Mesothelial cell of epicardium (in vitro differentiated cells): ENCODE data around the gene FAM120B. TPM values are rescaled to one million over a fixed set of nuclear protein-coding genes. Genes with fewer than 3 reads are reported as not detected.

Source experiments
- DNase-seq, 2 experiments: peaks; one replicate each; pipeline ENCODE4 v3.0.0; 2021; ENCODE audit warnings: low spot score in 2 of 2; ENCODE audit not compliant: unreplicated experiment in 2 of 2
- H3K27ac Mint-ChIP-seq: 2 replicates; pipeline ENCODE4 v1.8.0; 2021; ENCODE audit warnings: mixed read lengths
- H3K27me3 Mint-ChIP-seq: 2 replicates; pipeline ENCODE4 v1.8.0; 2021; ENCODE audit warnings: low read depth, mixed read lengths
- H3K36me3 Mint-ChIP-seq: 2 replicates; pipeline ENCODE4 v1.8.0; 2021; ENCODE audit warnings: mixed read lengths
- H3K4me1 Mint-ChIP-seq: 2 replicates; pipeline ENCODE4 v1.8.0; 2021; ENCODE audit warnings: mixed read lengths
- H3K4me3 Mint-ChIP-seq: 2 replicates; pipeline ENCODE4 v1.8.0; 2021; ENCODE audit warnings: mild to moderate bottlenecking, moderate library complexity, mixed read lengths
- H3K9me3 Mint-ChIP-seq: 2 replicates; pipeline ENCODE4 v1.8.0; 2021; ENCODE audit warnings: mixed read lengths
- total RNA-seq: library from RNA; stranded (reverse); gene quantifications from 3 replicates; pipeline ENCODE4 v1.2.1, GENCODE V29; 2021
- TF ChIP-seq, protein P1 (sequence below): fragments of 200-600 bp; sonication (generic); IDR thresholded peaks from one replicate; pipeline ENCODE4 v1.5.0; 2021; ENCODE audit warnings: antibody characterized with exemption; ENCODE audit not compliant: unreplicated experiment

FAM120B gene
- total RNA-seq, 1 donor from 2014 or later, result 44.1 TPM

GRCh38 chr6:170290296-170291128 is 16.0 kb upstream of the FAM120B start, which contains the start of gene DLL1:
Gene DLL1, minus strand, starts transcription at chr6:170291078. Its CDS starts 939 bp downstream, at chr6:170290139.
- no peaks in the 10 kb centered on the region for H3K36me3 Mint-ChIP-seq

DNA sequence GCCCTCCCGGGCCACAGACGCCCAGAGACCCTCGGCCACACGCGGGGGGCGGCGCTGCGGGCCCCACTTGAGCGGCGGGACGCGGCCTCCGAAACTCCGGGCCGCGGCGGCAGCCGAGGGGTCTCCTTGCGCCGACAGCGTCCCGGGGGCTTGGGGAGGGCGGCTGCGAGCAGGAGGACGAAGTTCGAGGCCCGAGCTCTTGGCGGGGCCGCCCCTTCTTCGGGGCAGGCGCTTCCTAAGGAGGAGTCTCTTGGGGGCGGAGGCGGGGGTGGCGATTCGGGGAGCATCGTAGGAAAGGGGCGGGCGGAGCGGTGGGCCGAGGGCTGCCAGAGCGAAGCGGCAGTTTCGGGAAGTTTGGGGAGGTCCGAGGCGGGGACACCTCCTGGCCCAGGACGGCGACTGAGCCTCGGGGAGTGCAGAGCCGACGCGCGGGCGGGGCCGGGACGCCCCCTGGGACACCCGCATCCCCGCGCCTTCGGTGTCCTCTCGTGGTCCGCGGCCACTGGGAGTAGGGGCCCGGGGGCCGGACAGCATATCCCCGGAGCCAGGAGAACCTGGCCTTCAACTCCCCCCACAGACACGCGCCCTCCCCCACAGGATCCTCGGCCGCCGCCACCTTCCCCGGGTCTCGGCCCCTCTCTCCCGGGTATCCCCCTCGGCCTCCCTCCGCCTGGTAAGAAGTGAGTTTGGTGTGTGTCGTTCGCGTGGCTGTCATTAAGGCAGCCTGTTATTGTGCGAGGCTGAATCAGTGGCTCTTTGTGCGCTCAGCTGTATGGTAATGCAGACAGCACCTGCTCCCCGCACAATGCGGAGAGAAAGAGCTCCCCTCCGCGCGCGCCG is 15.1 kb upstream of the FAM120B start:
- H3K4me1 Mint-ChIP-seq, result peaks cover 35% of the 10 kb centered on the region
- no peaks in the 10 kb centered on the region for H3K9me3 Mint-ChIP-seq
- H3K27ac Mint-ChIP-seq, result peak overlapping the region; percentile 44
- H3K36me3 Mint-ChIP-seq, result no peaks in the 10 kb centered on the region
- H3K4me3 Mint-ChIP-seq, result peak overlapping the region; percentile 73
- DNase-seq, result no peak
- peaks cover 86% of the 10 kb centered on the region for H3K27me3 Mint-ChIP-seq
- TF ChIP-seq, protein P1, sequence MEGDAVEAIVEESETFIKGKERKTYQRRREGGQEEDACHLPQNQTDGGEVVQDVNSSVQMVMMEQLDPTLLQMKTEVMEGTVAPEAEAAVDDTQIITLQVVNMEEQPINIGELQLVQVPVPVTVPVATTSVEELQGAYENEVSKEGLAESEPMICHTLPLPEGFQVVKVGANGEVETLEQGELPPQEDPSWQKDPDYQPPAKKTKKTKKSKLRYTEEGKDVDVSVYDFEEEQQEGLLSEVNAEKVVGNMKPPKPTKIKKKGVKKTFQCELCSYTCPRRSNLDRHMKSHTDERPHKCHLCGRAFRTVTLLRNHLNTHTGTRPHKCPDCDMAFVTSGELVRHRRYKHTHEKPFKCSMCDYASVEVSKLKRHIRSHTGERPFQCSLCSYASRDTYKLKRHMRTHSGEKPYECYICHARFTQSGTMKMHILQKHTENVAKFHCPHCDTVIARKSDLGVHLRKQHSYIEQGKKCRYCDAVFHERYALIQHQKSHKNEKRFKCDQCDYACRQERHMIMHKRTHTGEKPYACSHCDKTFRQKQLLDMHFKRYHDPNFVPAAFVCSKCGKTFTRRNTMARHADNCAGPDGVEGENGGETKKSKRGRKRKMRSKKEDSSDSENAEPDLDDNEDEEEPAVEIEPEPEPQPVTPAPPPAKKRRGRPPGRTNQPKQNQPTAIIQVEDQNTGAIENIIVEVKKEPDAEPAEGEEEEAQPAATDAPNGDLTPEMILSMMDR, result no peak

More at GRCh38 chr6:170290296-170291128, 16.0 kb upstream of the FAM120B start, which contains the start of gene DLL1:
- Mint-ChIP-seq H3K9me3 (no peaks in the 10 kb centered on the region), H3K27me3 (peaks cover 84% of the 10 kb centered on the region), H3K4me3 (peak within 1 kb of the TSS; percentile 77), H3K27ac (peak within 1 kb of the TSS; percentile 44), H3K4me1 (peaks cover 43% of the 10 kb centered on the region)
- no peak for DNase-seq
- TF ChIP-seq, protein P1, result no peak

DNA sequence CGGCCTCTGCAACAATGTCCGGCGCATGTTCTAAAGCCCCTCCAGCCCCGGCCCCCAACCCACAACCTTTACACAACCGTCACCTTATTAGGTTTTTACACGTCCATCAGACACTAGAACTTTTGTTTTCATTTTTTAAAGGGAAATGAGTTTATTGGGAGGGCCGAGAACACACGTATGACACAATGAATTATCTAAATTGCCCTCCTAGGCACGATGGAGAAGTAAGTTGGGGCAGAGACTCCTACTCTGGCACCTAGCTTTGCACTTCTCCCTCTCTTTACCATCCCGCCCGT is 14.5 kb upstream of the FAM120B start:
- Mint-ChIP-seq H3K9me3 (no peaks in the 10 kb centered on the region), H3K27ac (peak overlapping the region; percentile 44), H3K27me3 (peaks cover 85% of the 10 kb centered on the region), H3K36me3 (no peaks in the 10 kb centered on the region), H3K4me3 (peak overlapping the region; percentile 73), H3K4me1 (peaks cover 29% of the 10 kb centered on the region)
- DNase-seq, result no peak
- TF ChIP-seq, protein P1, result no peak

GRCh38 chr6:170292407-170293158 is 14.0 kb upstream of the FAM120B start:
- TF ChIP-seq, protein P1, result no peak
- H3K4me1 Mint-ChIP-seq, result peaks cover 27% of the 10 kb centered on the region
- no peak for DNase-seq
- H3K36me3 Mint-ChIP-seq, result no peaks in the 10 kb centered on the region
- H3K27ac Mint-ChIP-seq, result no peak overlapping the region
- H3K27me3 Mint-ChIP-seq, result peaks cover 85% of the 10 kb centered on the region
- H3K9me3 Mint-ChIP-seq, result no peaks in the 10 kb centered on the region
- peak overlapping the region; percentile 73 for H3K4me3 Mint-ChIP-seq

DNA sequence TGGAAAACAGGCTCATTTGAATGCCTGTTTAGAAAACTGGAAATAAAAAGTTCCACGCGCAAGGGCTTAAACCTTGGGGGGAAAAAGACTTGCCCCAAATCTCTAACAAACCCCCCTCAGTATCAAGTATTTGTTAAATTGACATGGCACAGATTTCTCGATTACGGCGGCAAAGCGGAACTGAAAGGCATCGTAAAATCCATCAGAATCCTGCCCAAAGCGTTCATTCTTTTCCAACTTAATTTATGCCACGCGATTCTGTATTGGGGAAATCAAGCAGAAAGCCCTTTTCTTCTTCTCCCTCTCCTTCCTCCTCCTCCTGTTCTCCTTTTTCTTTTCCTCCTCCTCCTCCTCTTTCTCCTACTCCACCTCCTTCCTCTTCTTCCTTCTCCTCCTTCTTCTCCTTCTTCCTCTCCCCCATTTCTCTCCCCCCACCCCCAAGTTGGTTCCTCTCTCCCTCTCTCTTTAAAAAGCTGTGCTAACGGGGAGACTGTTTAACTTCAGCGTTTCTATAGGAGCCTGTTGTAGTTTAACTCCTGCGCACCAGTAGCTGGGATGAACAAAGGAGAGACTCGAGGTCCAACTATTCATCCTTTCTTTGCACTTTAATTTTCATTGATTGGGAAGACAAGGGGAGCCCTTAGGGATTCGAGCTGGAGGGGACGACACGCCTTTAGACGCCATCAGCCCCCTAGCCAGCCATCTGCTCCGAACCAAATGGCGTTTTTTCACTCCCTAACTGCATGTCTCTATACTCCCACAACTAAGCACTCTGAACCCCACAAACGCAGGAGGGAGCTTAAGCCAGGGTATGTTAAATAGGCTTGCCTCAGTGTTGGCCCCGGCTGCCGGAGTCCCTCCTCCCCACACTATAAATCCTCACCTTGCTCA is 13.0 kb upstream of the FAM120B start:
- TF ChIP-seq, protein P1, result no peak
- no peak for DNase-seq
- Mint-ChIP-seq H3K4me1 (peaks cover 22% of the 10 kb centered on the region), H3K36me3 (no peaks in the 10 kb centered on the region), H3K4me3 (no peak overlapping the region), H3K9me3 (no peaks in the 10 kb centered on the region), H3K27ac (no peak overlapping the region), H3K27me3 (peaks cover 85% of the 10 kb centered on the region)
